HG02798 (cell line): ENCODE results near the gene HPSE2.
"Not testable (repeated sequence)": the region's sequence is repeated elsewhere in the genome, so short reads cannot be mapped to it uniquely, and the experiment has no call there.

ENCODE experiments used
- ATAC-seq: cut with Tn5 transposase; IDR thresholded peaks from one replicate; pipeline ENCODE4 v1.9.1; 2021; ENCODE audit warnings: mild to moderate bottlenecking; ENCODE audit not compliant: unreplicated experiment, poor library complexity

The HPSE2 gene

GRCh38 chr10:98925651-98926050, 310.0 kb downstream of the HPSE2 start:
- no peak for ATAC-seq

DNA sequence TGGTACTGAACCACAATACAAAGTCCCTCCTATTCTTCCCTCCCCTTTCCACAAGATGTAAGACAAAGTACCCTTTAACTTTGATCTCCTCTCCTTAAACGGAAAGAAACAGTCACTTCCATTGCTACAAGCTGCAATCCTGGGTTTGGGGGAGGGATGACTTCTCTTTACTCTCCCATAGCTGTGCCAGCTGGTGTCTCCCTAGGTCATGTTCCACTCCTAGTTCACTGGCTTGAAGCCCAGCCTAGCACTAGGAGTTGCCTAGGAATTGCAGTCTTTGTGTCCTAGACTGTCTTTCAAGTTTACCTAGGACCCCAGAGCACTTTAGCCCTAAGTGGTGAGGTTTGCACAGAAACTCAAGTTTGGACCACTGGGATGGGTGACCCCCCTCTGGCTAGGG, 311.1 kb downstream of the HPSE2 start:
- ATAC-seq = no peak

DNA sequence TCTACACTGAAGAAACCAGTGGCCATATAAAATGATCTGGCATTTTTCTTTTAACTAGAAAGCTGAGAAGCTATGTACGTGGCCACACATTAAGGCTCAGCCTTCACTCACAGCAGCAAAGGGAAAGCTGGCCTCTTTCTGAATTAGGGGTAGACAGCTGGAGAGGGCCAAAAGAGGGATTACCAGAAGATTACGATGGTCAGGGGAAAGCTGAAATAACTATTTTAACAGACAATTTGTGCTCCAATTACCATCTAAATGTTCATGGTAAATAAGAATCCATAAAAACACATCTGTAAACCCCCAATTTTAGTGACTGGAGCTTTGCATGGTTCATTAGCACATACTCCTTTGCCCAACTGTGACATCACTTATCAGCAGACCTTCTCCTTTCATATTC, 314.3 kb downstream of the HPSE2 start:
- ATAC-seq = no peak

DNA sequence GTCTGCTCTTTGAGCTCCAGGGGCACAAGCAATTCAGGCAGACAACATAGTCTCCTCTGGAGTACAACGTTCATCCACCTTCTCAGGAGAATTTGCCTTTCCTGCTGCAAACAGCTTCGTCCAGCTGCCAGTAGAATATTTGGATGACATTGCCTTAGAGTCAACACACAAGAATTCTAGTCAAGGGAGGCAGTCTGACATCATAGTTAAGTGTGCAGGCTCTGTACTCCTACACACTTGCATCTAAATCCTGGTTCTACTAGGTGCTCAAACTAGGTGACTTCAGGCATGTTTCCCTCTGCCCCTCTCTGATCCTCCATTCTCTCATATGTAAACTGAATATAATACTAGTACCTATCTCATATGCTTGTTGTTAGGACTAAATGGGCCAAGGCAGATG, 314.8 kb downstream of the HPSE2 start:
- no peak for ATAC-seq

GRCh38 chr10:98920360-98920759, 315.3 kb downstream of the HPSE2 start:
- no peak for ATAC-seq

GRCh38 chr10:98919899-98920298, 315.8 kb downstream of the HPSE2 start:
- no peak for ATAC-seq

DNA sequence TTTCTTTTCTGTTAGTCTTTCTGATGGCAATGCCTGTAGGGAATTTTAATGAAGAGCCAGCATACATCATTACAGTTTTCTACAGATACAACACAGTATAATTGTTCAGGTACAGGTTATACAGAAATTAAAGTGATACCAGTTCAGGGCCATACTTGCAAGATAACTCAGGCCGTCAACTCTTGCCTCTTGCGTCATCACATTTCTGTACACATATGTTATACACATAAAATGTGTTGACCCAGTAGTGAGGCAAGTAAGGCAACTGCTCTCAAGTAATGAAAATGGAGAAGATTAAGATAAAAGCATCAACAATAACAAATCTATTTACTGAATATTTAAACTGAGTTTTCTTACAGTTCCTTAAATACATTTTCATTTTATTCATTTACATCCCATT, 317.8 kb downstream of the HPSE2 start:
- no peak for ATAC-seq

DNA sequence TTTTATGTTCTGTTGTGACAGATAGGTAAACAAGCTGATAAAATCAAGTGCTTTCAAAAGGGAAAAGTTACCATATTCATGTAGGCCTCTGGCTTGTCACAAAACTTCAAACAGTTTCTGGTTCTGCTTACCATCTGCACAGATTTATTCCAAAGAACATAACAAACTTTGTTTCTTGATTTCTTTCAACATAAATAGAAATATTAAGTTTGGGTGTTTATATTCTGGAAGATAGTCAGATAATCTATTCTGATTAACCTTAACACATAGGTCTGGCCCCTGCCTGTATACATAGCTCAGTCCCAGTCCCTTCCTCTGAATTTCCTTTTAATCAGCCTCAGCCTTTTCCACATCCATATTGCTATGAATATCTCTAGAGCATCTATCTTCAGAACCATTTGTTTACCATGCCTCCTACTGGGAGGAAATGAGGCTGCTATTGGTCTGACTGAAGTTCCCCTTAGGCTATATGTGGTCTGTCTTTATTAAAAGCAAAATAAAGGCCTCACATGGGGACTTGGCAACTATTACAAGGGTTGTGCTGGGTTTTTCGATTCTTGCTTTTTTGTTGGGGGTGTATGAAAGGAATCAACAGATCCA, 319.0 kb downstream of the HPSE2 start:
- no peak for ATAC-seq

GRCh38 chr10:98915911-98916310, 319.7 kb downstream of the HPSE2 start:
- no peak for ATAC-seq

DNA sequence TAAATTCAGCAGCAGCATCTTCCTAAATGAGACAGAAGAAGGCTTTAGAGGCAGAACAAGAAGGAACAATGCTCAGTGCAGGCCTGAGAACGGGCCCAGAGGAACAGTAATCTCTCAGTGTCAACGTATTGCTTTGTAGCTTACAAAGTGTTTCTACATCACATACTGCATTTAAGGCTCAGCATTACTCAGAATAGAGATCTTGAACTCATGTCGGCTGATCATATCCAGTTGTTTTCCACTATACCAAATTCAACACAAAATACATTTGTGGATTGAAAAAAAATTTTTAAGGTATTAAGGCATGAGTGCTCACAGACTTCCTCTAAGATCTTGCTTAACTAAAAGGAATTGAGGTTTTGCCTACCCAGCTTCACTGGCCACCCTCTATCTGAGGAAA, 325.1 kb downstream of the HPSE2 start:
- no peak for ATAC-seq

DNA sequence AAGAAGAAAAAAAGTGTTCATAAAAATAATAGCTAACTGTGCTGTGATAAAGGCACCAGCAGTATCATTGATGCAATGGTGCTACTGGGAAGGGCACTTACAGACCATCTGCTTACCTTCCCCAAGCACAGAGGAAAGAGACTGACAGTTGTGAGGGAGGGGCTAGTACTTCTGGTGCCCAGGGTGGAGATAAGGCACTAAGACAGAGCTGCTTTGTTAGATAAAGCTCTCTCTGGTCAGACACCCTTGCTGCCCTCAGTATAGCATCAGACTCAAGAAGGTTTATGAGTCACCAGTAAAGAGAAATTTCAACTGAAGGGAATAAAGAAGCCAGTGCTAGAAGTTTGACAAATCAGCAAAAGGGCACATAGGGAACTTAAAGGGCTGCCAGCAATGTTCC, 325.6 kb downstream of the HPSE2 start:
- ATAC-seq = no peak

DNA sequence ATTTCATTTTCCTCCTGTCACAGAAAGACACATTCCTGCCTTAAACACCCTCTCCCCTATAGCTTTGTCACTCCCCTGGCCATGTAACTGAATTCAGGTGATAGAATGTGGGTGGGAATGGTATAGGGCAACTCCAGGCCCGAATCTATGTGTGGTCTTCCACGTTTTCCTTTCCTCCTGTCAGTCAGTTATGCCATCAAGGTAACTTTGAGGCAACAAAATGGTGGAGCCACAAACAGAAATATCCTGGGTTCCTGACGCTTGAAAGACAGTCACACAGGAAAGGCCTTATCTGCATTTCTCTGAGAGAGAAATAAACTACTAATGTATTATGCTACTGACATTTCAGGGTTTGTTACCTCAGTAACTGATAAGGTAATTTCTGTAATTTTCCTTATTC, 326.8 kb downstream of the HPSE2 start:
- no peak for ATAC-seq

DNA sequence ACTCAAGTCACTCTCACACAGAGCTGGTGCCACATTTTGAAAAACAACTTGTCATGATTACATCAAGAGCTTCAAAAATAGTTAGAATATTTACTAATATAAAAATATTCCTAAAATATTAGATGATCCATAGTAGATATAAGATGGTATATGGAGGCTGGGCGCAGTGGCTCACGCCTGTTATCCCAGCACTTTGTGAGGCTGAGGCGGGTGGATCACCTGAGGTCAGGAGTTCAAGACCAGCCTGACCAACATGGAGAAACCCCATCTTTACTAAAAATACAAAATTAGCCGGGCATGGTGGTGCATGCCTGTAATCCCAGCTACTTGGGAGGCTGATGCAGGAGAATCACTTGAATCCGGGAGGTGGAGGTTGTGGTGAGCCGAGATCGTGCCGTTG, 327.4 kb downstream of the HPSE2 start:
- ATAC-seq = not testable (repeated sequence)

DNA sequence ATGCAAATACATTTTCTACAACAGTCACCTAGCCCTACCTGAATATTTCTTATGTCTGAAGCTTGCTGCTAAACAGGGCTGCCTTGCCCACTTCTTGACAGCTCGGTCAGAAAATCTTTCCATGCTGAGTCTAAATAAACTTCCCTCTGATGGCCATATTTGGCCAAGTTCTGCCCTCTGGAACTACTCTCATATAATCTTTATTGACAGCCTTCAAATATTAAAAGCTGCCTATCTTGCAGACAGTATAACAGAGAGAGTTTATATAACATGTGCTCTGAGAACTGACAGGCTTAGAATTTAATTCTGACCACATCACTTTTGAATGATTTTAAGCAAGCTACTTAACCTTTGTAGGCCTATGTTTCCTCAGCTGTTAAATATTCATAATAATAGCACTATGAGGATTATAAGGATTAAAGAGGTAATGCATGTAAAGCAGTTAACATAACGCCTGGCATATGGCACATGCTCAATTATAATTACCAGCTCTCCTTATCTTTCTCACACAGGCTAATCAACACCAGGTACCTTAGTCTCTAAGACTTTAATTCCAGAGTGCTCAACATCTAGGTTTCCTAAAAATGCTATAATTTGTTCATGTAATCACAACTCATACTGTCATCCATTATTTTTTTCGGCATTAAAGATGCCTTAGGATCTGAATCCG, 334.1 kb downstream of the HPSE2 start:
- ATAC-seq = no peak

GRCh38 chr10:98899018-98899417, 336.6 kb downstream of the HPSE2 start:
- ATAC-seq = no peak

DNA sequence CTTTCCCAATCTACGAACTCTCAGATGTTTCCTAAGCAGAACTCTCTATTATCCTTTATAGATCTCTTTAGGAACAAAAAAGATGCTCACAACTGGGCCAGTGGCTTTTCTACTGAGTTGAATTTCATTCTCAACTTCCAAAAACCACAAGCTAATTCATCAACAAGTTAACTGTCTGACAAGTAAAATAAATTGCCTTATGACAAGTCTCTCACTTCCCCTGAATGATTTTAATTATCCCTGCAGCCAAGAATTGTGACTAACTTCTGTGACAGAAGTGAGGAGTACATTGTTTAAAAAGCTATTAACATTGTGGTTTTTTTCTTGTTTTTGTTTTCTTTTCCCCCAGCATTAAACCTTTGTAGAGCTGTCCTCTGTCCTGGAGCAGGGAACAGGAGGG, 343.1 kb downstream of the HPSE2 start:
- ATAC-seq = no peak

DNA sequence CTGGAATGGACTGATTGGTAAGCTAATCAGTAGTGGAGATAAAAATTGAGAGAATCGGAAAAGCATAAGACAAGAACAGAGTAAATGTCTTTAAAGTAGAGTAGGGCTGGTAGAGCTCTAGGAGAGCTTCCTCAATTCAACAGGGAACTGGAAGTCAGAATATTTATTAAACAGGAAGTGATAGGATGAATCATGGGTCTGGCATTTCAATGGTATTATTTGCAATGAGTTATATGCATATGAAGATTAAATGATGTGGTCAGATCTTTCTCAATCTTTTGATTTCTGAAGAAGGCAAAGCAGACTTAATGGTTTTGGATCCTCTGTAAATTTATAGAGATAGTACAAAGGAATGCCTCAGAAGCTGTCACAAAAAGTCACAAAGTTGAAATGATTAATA, 349.0 kb downstream of the HPSE2 start:
- no peak for ATAC-seq

DNA sequence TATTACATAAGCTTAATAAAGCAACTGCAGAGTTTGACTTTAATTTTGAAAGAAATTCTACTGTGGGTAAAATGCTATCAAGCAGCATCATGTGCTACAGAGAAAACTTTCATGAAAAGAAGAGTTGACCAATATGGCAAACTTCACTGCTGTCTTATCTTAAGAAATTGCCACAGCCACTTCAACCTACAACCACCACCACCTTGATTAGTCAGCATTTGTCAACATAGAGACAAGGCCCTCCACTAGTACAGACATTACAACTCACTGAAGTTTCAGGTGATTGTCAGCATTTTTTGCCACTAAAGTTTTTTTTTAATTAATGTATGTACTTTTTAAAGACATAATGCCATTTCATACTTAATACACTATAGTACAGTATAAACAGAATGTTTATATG, 350.3 kb downstream of the HPSE2 start:
- no peak for ATAC-seq

GRCh38 chr10:98881789-98882188, 353.9 kb downstream of the HPSE2 start:
- no peak for ATAC-seq

DNA sequence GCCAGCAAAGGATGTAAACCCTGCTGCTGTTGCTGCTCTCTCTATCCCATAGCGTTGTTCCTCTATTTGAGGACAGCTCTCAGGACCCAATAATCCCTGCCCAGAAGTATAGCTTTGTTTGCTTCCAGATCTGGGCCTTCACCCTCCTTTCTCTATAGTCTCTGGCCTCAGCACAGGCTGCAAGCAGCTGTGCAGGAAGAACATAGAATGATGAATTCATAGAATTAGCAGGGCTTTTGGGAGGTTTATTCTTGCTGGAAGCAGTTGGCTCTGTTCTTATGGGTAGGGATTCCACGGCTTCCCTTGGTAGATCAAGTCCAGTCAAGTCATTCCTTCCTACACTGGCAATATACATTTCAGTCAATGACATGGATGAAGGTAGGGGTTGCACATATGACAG, 354.7 kb downstream of the HPSE2 start:
- ATAC-seq = no peak

DNA sequence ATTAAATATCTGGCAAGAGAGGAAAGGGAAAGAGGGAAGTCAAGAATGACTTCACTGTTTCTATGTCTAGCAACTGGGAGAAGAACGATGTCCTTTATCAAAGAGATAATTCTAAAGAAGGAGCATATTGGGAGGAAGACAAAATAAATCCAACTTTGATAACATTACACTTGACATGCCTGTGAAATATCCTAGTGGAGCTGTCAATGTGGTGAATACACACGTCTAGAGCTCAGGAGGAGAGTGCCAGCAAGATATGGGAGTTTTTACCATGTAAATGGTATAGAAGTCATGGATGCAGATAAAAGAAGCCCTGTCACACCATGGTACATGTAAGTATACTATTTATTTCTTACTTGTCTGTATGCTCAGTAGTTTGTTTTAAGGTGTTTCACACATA, 356.7 kb downstream of the HPSE2 start:
- ATAC-seq = no peak

- ATAC-seq = no peak
These were observed 357.2 kb downstream of the HPSE2 start for GRCh38 chr10:98878418-98878817.
